Spleen (tissue), 7 donors: ENCODE results near the gene SERPINA3.

Experiments
- CTCF ChIP-seq, 11 experiments: fragments of 200-600 bp in 7 of 11; fragments of 450-650 bp in 4 of 11; sonication (generic) in 4 of 11; IDR thresholded peaks in 8 of 11; conservative IDR thresholded peaks in 3 of 11; 1 replicate in 7 of 11; 2 replicates in 4 of 11; pipeline versions ENCODE4 v1.4.0 to v1.8.0; 2016 to 2021; ENCODE audit warnings: antibody characterized with exemption in 11 of 11, inconsistent platforms in 4 of 11, mild to moderate bottlenecking in 1 of 11
- POLR2A ChIP-seq, 3 donors: fragments of 450-650 bp; IDR thresholded peaks; one replicate each; pipeline ENCODE4 v1.5.1; 2017; ENCODE audit warnings: antibody characterized with exemption in 3 of 3, mild to moderate bottlenecking in 1 of 3
- POLR2AphosphoS5 ChIP-seq, 3 donors: sonication (generic); formaldehyde crosslinking; IDR thresholded peaks; one replicate each; pipeline ENCODE4 v1.5.1; 2017; ENCODE audit warnings: antibody characterized with exemption in 3 of 3
- donor health status: DM: no; HTN: no; CAD: no; lungs with moderate emphysema.
- donor health status: DM: no; HTN: no; CAD: no.
- donor health status: DM: no; HTN: no; CAD: no.

- TF ChIP-seq POLR2A (IDR thresholded peaks at IDR 0.05) (no peak), CTCF (IDR thresholded peaks at IDR 0.05 in 8 of 11, conservative IDR thresholded peaks at IDR 0.05 in 3 of 11) (no peak), POLR2AphosphoS5 (IDR thresholded peaks at IDR 0.05) (no peak)
Measured at GRCh38 chr14:94572637-94573303, 39.4 kb upstream of the SERPINA3 start.
